ENCODE measurements around the gene KCNN1. TPM values are rescaled to one million over a fixed set of nuclear protein-coding genes. Genes with fewer than 3 reads are reported as not detected.

The KCNN1 gene
- total RNA-seq, 1 experiment from 2014 or later: 0.61 TPM

DNA sequence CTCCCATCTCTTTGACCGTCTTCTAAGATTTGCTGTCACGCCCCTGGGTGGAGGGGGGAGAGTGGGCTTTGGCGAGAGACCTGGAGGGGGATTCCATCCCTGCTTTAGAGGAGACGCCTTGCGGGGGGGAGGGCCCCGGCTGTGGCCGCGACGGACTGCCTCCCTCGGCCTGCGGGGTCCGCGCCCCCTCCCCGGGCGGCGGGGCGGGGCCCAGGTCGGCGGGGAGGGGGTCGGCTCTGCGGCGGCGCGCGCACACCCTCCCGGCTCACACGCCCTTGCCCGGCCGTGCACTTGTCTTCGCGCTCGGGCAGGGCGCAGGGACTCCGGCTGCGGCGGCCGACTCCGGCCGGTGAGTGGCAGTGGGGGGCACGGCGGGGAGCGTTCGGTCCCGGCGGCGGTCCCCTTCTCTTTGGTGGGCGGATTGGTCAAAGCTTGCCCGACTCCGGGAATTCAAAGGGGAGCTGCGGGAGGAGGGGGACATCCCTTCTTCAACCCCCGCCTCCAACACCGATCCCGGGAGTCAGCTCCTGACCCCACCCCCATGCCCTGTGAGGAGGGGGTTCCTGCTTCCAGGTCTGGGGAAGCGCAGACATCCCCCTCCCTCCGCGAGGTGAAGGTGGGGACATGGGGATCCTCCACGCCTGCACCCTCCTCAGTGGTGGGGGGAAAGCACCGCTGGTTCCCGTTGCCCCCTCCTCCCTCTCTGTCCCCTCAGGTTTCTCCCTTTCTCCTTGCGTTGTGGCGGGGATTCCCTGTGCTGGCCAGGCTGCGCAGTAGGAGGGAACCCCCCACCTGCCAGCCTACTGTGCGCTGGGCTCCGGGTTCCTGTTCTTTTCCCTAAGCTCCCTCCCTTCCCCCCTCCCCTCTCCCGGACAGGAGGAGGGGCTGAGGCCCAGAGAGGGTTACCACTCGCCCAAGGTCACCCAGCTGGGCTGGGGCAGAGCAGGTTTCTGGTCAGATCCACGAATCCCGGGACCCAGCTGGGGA lies 14.6 kb upstream of the KCNN1 start:
- RAD21 ChIA-PET (ENCODE audit: low non-redundant PET in 1 of 2, low total read pairs in 2 of 2, uncharacterized antibody in 2 of 2, unreplicated experiment in 2 of 2): no interaction called here

More for the DNA sequence above, 14.6 kb upstream of the KCNN1 start:
- Histone ChIP-seq H3K4me3 (replicated peaks in 1 of 2; ENCODE audit: low read depth in 1 of 2, low read length in 2 of 2) (no peak overlapping the region), H3K79me2 (ENCODE audit: insufficient read depth, low read length) (no peaks in the 10 kb centered on the region), H3K27ac (ENCODE audit: low read depth, low read length) (no peak overlapping the region), H3K27me3 (ENCODE audit: insufficient read depth, low read length) (0 out of 2 replicates have a peak, but pooled peaks cover under 1% of the 10 kb centered on the region), H2AFZ (ENCODE audit: low read depth, low read length, poor library complexity, severe bottlenecking) (no peak overlapping the region), H4K20me1 (ENCODE audit: insufficient read depth) (no peaks in the 10 kb centered on the region), H3K9me2 (ENCODE audit: insufficient read depth) (no peaks in the 10 kb centered on the region), H3K9me3 (ENCODE audit: control insufficient read depth in 1 of 2, insufficient read depth in 1 of 2, low read depth in 1 of 2, low read length in 2 of 2) (no peaks in the 10 kb centered on the region), H3K4me1 (ENCODE audit: control insufficient read depth in 1 of 2, insufficient read depth in 2 of 2, low read length in 2 of 2) (peaks cover 27 to 44% of the 10 kb centered on the region in 2 experiments), H3K4me2 (ENCODE audit: low read length) (no peak overlapping the region), H3K36me3 (ENCODE audit: control insufficient read depth in 1 of 2, insufficient read depth in 2 of 2, low read length in 2 of 2) (no peaks in the 10 kb centered on the region), H3K9ac (ENCODE audit: low read length) (no peak overlapping the region)
- intact Hi-C loops (cut with micrococcal nuclease): no loop called here
- DNase-seq (ENCODE audit: low read depth, low spot score) (no peak), ATAC-seq (no peak)
- CTCF ChIA-PET: interaction anchor here (0.9 to 1.8 kb wide), 2 partner anchors 45 to 327 kb away, joined by 3 to 14 read pairs; no protein-coding TSS in a partner anchor
- no TSS peak for BruUV-seq (replicated peaks)
- TF ChIP-seq JUND (IDR thresholded peaks at IDR 0.05): no peak
- no peak for TF ChIP-seq CBX3 (IDR thresholded peaks at IDR 0.05; ENCODE audit: low read depth)
- no peak for TF ChIP-seq EZH2 (IDR thresholded peaks at IDR 0.05)
- no peak for TF ChIP-seq SP1 (IDR thresholded peaks at IDR 0.05; ENCODE audit: low read depth)
- TF ChIP-seq, protein P1, sequence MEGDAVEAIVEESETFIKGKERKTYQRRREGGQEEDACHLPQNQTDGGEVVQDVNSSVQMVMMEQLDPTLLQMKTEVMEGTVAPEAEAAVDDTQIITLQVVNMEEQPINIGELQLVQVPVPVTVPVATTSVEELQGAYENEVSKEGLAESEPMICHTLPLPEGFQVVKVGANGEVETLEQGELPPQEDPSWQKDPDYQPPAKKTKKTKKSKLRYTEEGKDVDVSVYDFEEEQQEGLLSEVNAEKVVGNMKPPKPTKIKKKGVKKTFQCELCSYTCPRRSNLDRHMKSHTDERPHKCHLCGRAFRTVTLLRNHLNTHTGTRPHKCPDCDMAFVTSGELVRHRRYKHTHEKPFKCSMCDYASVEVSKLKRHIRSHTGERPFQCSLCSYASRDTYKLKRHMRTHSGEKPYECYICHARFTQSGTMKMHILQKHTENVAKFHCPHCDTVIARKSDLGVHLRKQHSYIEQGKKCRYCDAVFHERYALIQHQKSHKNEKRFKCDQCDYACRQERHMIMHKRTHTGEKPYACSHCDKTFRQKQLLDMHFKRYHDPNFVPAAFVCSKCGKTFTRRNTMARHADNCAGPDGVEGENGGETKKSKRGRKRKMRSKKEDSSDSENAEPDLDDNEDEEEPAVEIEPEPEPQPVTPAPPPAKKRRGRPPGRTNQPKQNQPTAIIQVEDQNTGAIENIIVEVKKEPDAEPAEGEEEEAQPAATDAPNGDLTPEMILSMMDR (IDR thresholded peaks at IDR 0.05 in 2 of 3, conservative IDR thresholded peaks at IDR 0.05 in 1 of 3; ENCODE audit: borderline replicate concordance in 1 of 3, insufficient read depth in 1 of 3, low read depth in 2 of 3, low read length in 2 of 3): no peak
- no peak for TF ChIP-seq SIN3A (IDR thresholded peaks at IDR 0.05; ENCODE audit: low read depth)
- TF ChIP-seq FOSL1 (IDR thresholded peaks at IDR 0.05; ENCODE audit: low read depth): no peak
- TF ChIP-seq SRF (IDR thresholded peaks at IDR 0.05; ENCODE audit: low read depth): no peak
- TF ChIP-seq ZFX (IDR thresholded peaks at IDR 0.05): no peak
- TF ChIP-seq, protein P2, sequence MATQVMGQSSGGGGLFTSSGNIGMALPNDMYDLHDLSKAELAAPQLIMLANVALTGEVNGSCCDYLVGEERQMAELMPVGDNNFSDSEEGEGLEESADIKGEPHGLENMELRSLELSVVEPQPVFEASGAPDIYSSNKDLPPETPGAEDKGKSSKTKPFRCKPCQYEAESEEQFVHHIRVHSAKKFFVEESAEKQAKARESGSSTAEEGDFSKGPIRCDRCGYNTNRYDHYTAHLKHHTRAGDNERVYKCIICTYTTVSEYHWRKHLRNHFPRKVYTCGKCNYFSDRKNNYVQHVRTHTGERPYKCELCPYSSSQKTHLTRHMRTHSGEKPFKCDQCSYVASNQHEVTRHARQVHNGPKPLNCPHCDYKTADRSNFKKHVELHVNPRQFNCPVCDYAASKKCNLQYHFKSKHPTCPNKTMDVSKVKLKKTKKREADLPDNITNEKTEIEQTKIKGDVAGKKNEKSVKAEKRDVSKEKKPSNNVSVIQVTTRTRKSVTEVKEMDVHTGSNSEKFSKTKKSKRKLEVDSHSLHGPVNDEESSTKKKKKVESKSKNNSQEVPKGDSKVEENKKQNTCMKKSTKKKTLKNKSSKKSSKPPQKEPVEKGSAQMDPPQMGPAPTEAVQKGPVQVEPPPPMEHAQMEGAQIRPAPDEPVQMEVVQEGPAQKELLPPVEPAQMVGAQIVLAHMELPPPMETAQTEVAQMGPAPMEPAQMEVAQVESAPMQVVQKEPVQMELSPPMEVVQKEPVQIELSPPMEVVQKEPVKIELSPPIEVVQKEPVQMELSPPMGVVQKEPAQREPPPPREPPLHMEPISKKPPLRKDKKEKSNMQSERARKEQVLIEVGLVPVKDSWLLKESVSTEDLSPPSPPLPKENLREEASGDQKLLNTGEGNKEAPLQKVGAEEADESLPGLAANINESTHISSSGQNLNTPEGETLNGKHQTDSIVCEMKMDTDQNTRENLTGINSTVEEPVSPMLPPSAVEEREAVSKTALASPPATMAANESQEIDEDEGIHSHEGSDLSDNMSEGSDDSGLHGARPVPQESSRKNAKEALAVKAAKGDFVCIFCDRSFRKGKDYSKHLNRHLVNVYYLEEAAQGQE (IDR thresholded peaks at IDR 0.05; ENCODE audit: low read depth): no peak
- TF ChIP-seq EZH2phosphoT487 (IDR thresholded peaks at IDR 0.05; ENCODE audit: borderline replicate concordance): no peak
- TF ChIP-seq, protein P3, sequence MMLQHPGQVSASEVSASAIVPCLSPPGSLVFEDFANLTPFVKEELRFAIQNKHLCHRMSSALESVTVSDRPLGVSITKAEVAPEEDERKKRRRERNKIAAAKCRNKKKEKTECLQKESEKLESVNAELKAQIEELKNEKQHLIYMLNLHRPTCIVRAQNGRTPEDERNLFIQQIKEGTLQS (IDR thresholded peaks at IDR 0.05): no peak
- TF ChIP-seq TCF7L2 (IDR thresholded peaks at IDR 0.05; ENCODE audit: borderline replicate concordance, extremely low read depth, insufficient read depth, insufficient read length): no peak
- TF ChIP-seq EGR1 (IDR thresholded peaks at IDR 0.05; ENCODE audit: low read depth): no peak
- TF ChIP-seq, protein P4, sequence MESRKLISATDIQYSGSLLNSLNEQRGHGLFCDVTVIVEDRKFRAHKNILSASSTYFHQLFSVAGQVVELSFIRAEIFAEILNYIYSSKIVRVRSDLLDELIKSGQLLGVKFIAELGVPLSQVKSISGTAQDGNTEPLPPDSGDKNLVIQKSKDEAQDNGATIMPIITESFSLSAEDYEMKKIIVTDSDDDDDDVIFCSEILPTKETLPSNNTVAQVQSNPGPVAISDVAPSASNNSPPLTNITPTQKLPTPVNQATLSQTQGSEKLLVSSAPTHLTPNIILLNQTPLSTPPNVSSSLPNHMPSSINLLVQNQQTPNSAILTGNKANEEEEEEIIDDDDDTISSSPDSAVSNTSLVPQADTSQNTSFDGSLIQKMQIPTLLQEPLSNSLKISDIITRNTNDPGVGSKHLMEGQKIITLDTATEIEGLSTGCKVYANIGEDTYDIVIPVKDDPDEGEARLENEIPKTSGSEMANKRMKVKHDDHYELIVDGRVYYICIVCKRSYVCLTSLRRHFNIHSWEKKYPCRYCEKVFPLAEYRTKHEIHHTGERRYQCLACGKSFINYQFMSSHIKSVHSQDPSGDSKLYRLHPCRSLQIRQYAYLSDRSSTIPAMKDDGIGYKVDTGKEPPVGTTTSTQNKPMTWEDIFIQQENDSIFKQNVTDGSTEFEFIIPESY (IDR thresholded peaks at IDR 0.05; ENCODE audit: extremely low read depth, insufficient replicate concordance, low read length): no peak
- no peak for TF ChIP-seq RAD21 (IDR thresholded peaks at IDR 0.05; ENCODE audit: low read depth)
- no peak for TF ChIP-seq POLR2AphosphoS5 (IDR thresholded peaks at IDR 0.05; ENCODE audit: low read depth, low read length)
- no peak for TF ChIP-seq CEBPB (IDR thresholded peaks at IDR 0.05; ENCODE audit: low read depth)
- TF ChIP-seq ELF1 (IDR thresholded peaks at IDR 0.05; ENCODE audit: borderline replicate concordance, low read depth): no peak
- POLR2A ChIA-PET: no interaction called here

All from HCT116 (cell line).